IMR-90 (cell line): ENCODE results near the gene EPAS1. TPM values are rescaled to one million over a fixed set of nuclear protein-coding genes. Genes with fewer than 3 reads are reported as not detected.

ENCODE experiments used
- ATAC-seq: fragments of 200-7000 bp; cut with Tn5 transposase; 2 replicates; pipeline ENCODE4 v1.9.1; 2020; ENCODE audit warnings: low read depth, mild to moderate bottlenecking, moderate library complexity
- BruUV-seq: library from RNA; stranded (reverse); fragments of 400-500 nt; replicated peaks from 2 replicates; lab custom pipeline; 2021; lab: Mats Ljungman, UMichigan
- CTCF ChIA-PET: fragments of 300-600 bp; formaldehyde crosslinking; extraction: SDS; loops from one replicate; lab custom pipeline; 2021; ENCODE audit warnings: antibody characterized with exemption; lab: Yijun Ruan, JAX
- POLR2A ChIA-PET: fragments of 300-600 bp; sonication (Branson Sonifier 250); formaldehyde crosslinking; loops from one replicate; lab custom pipeline; 2022; ENCODE audit warnings: antibody characterized with exemption; ENCODE audit not compliant: unreplicated experiment; lab: Charles Lee
- DNase-seq: peaks from one replicate; pipeline ENCODE4 v3.0.0; 2013
- H2AFZ ChIP-seq: replicated peaks from 2 replicates; pipeline ENCODE3; 2013; ENCODE audit warnings: low read length, mild to moderate bottlenecking; ENCODE audit not compliant: poor library complexity
- H2AK5ac ChIP-seq: 2 replicates; pipeline ENCODE4 v1.6.1; 2013; ENCODE audit warnings: low read depth, low read length, inconsistent platforms
- H2AK9ac ChIP-seq: replicated peaks from 2 replicates; pipeline ENCODE3; 2013; ENCODE audit warnings: mild to moderate bottlenecking, low read depth, low read length, moderate library complexity; ENCODE audit not compliant: poor library complexity
- H2BK120ac ChIP-seq: 2 replicates; pipeline ENCODE4 v1.6.1; 2013; ENCODE audit warnings: low read depth, low read length, inconsistent platforms
- H2BK15ac ChIP-seq: 3 replicates; pipeline ENCODE4 v1.6.1; 2013; ENCODE audit warnings: low read depth, low read length, inconsistent platforms
- H2BK20ac ChIP-seq: 2 replicates; pipeline ENCODE4 v1.6.1; 2013; ENCODE audit warnings: low read depth, mild to moderate bottlenecking, inconsistent platforms, low read length, moderate library complexity
- H2BK5ac ChIP-seq: 2 replicates; pipeline ENCODE4 v1.6.1; 2013; ENCODE audit warnings: mild to moderate bottlenecking, low read depth, low read length, inconsistent platforms; ENCODE audit not compliant: poor library complexity, severe bottlenecking
- H3K14ac ChIP-seq: replicated peaks from 2 replicates; pipeline ENCODE4 v1.6.1; 2013; ENCODE audit warnings: low read depth, low read length, inconsistent platforms
- H3K18ac ChIP-seq: 2 replicates; pipeline ENCODE4 v1.6.1; 2013; ENCODE audit warnings: low read depth, low read length, control low read depth
- H3K23ac ChIP-seq: 2 replicates; pipeline ENCODE4 v1.6.1; 2013; ENCODE audit warnings: low read depth, low read length, inconsistent platforms
- H3K27ac ChIP-seq: 2 replicates; pipeline ENCODE4 v1.5.1; 2013; ENCODE audit warnings: mild to moderate bottlenecking, control low read depth, low read length; ENCODE audit not compliant: insufficient read depth
- H3K27me3 ChIP-seq: 2 replicates; pipeline ENCODE4 v1.6.1; 2013; ENCODE audit warnings: low read length; ENCODE audit not compliant: control insufficient read depth, insufficient read depth
- H3K36me3 ChIP-seq: 2 replicates; pipeline ENCODE4 v1.6.1; 2013; ENCODE audit warnings: low read length, mixed read lengths; ENCODE audit not compliant: control insufficient read depth, insufficient read depth
- H3K4ac ChIP-seq: 2 replicates; pipeline ENCODE4 v1.6.1; 2013; ENCODE audit warnings: low read depth, low read length, inconsistent platforms
- H3K4me1 ChIP-seq: 2 replicates; pipeline ENCODE4 v1.6.1; 2013; ENCODE audit warnings: low read length, mixed read lengths; ENCODE audit not compliant: control insufficient read depth, insufficient read depth
- H3K4me2 ChIP-seq: 2 replicates; pipeline ENCODE4 v1.6.1; 2013; ENCODE audit warnings: low read depth, mild to moderate bottlenecking, control low read depth, low read length, moderate library complexity
- H3K4me3 ChIP-seq: 2 replicates; pipeline ENCODE4 v1.5.1; 2013; ENCODE audit warnings: low read depth, mild to moderate bottlenecking, control low read depth, low read length, moderate library complexity; ENCODE audit not compliant: insufficient read depth
- H3K56ac ChIP-seq: 2 replicates; pipeline ENCODE4 v1.6.1; 2013; ENCODE audit warnings: low read length, inconsistent platforms; ENCODE audit not compliant: insufficient read depth; ENCODE audit errors: extremely low read depth
- H3K79me1 ChIP-seq, 2 experiments: 2 replicates each; pipeline ENCODE4 v1.6.1; 2013; ENCODE audit warnings: low read length in 2 of 2, inconsistent platforms in 1 of 2, low read depth in 1 of 2
- H3K9ac ChIP-seq: 2 replicates; pipeline ENCODE4 v1.6.1; 2013; ENCODE audit warnings: low read depth, low read length, control low read depth
- H3K9me1 ChIP-seq: 2 replicates; pipeline ENCODE4 v1.6.1; 2013; ENCODE audit warnings: low read length, inconsistent platforms; ENCODE audit not compliant: insufficient read depth
- H3K9me3 ChIP-seq: 2 replicates; pipeline ENCODE4 v1.6.1; 2013; ENCODE audit warnings: low read length; ENCODE audit not compliant: control insufficient read depth, insufficient read depth
- H4K20me1 ChIP-seq: 2 replicates; pipeline ENCODE4 v1.6.1; 2013; ENCODE audit warnings: low read length, inconsistent platforms; ENCODE audit not compliant: insufficient read depth
- H4K5ac ChIP-seq: 2 replicates; pipeline ENCODE4 v1.6.1; 2013; ENCODE audit warnings: mild to moderate bottlenecking, low read depth, low read length, control low read depth
- H4K8ac ChIP-seq, 2 experiments: 2 replicates each; pipeline ENCODE4 v1.6.1; 2013; ENCODE audit warnings: low read depth in 2 of 2, low read length in 2 of 2, control low read depth in 1 of 2, inconsistent platforms in 1 of 2
- H4K91ac ChIP-seq: 2 replicates; pipeline ENCODE4 v1.6.1; 2013; ENCODE audit warnings: low read depth, low read length, inconsistent platforms; ENCODE audit not compliant: insufficient read depth
- BHLHE40 ChIP-seq: fragments of 150-350 bp; IDR thresholded peaks from 2 replicates; pipeline ENCODE4 v1.6.1; 2016; ENCODE audit warnings: mild to moderate bottlenecking, low read depth, low read length
- CEBPB ChIP-seq: IDR thresholded peaks from 2 replicates; pipeline ENCODE4 v1.6.1; 2012; ENCODE audit warnings: low read depth, low read length, improper control_type of control experiment
- CHD1 ChIP-seq: IDR thresholded peaks from 2 replicates; pipeline ENCODE4 v1.6.1; 2012; ENCODE audit warnings: low read depth, low read length, improper control_type of control experiment
- CTCF ChIP-seq: conservative IDR thresholded peaks from 2 replicates; pipeline ENCODE4 v1.5.1; 2012; ENCODE audit warnings: mild to moderate bottlenecking, low read depth, low read length, improper control_type of control experiment
- ELK1 ChIP-seq: fragments of 150-350 bp; IDR thresholded peaks from 2 replicates; pipeline ENCODE4 v1.6.1; 2016; ENCODE audit warnings: low read depth, mild to moderate bottlenecking, low read length, moderate library complexity, borderline replicate concordance
- FOS ChIP-seq: fragments of 150-350 bp; IDR thresholded peaks from 2 replicates; pipeline ENCODE4 v1.6.1; 2016; ENCODE audit warnings: low read depth, low read length
- MAFK ChIP-seq: IDR thresholded peaks from 2 replicates; pipeline ENCODE4 v1.6.1; 2012; ENCODE audit warnings: low read depth, low read length, improper control_type of control experiment
- MAZ ChIP-seq: IDR thresholded peaks from 2 replicates; pipeline ENCODE4 v1.6.1; 2012; ENCODE audit warnings: low read depth, mild to moderate bottlenecking, low read length, improper control_type of control experiment, moderate library complexity, borderline replicate concordance
- MXI1 ChIP-seq: IDR thresholded peaks from 2 replicates; pipeline ENCODE4 v1.6.1; 2012; ENCODE audit warnings: low read depth, mild to moderate bottlenecking, low read length, moderate library complexity, borderline replicate concordance
- NFE2L2 ChIP-seq: fragments of 150-350 bp; IDR thresholded peaks from 2 replicates; pipeline ENCODE4 v1.6.1; 2016; ENCODE audit warnings: low read depth, mild to moderate bottlenecking, low read length
- POLR2A ChIP-seq: IDR thresholded peaks from 2 replicates; pipeline ENCODE4 v1.6.1; 2012; ENCODE audit warnings: mild to moderate bottlenecking, low read depth, low read length
- RAD21 ChIP-seq: IDR thresholded peaks from 2 replicates; pipeline ENCODE4 v1.6.1; 2012; ENCODE audit warnings: low read length, improper control_type of control experiment
- RCOR1 ChIP-seq: IDR thresholded peaks from 2 replicates; pipeline ENCODE4 v1.6.1; 2012; ENCODE audit warnings: mild to moderate bottlenecking, low read length, improper control_type of control experiment; ENCODE audit not compliant: insufficient replicate concordance
- RFX5 ChIP-seq: IDR thresholded peaks from 2 replicates; pipeline ENCODE4 v1.8.0; 2012; ENCODE audit warnings: low read depth, mild to moderate bottlenecking, low read length, moderate library complexity
- SMC3 ChIP-seq: fragments of 150-350 bp; IDR thresholded peaks from 2 replicates; pipeline ENCODE4 v1.6.1; 2016; ENCODE audit warnings: low read depth, mild to moderate bottlenecking, antibody characterized with exemption, low read length, moderate library complexity
- USF2 ChIP-seq: fragments of 150-350 bp; IDR thresholded peaks from 2 replicates; pipeline ENCODE4 v1.6.1; 2017; ENCODE audit warnings: mild to moderate bottlenecking, antibody characterized with exemption, low read length, low read depth
- WGBS, 2 experiments: methylation state at CpG; one replicate each; pipeline versions ENCODE4 v1.1.5 to v1.1.7; 2013; ENCODE audit warnings: missing lambda C conversion rate in 2 of 2; ENCODE audit not compliant: insufficient read length in 1 of 2; ENCODE audit errors: extremely low coverage in 2 of 2; 5-methylcytosine and 5-hydroxymethylcytosine counted together
- dilution Hi-C: fragments of 300-500 bp; cut with HindIII; formaldehyde crosslinking; loops from one replicate; pipeline ENCODE4 v1.14.3; 2018; ENCODE audit warnings: low sequenced_read_pairs; ENCODE audit not compliant: unreplicated experiment
- in situ Hi-C: fragments of 300-500 bp; cut with MboI; formaldehyde crosslinking; loops from 3 replicates; pipeline ENCODE4 v1.14.3; 2019; ENCODE audit warnings: low sequenced_read_pairs, inconsistent platforms, mixed read lengths
- intact Hi-C: fragments of 100-400 bp; cut with micrococcal nuclease; formaldehyde crosslinking; loops from 2 replicates; pipeline ENCODE4 v1.10.0; 2022
- polyA plus RNA-seq, 3 experiments: library from polyadenylated mRNA; depleted of rRNA; stranded (reverse); fragments of >200 nt; gene quantifications; 2 replicates each; pipeline ENCODE4 v1.2.3, GENCODE V29; 2012; ENCODE audit warnings: low replicate concordance in 1 of 3
- total RNA-seq: library from RNA; depleted of rRNA; stranded (reverse); fragments of >200 nt; gene quantifications from 2 replicates; pipeline ENCODE4 v1.2.3, GENCODE V29; 2012

EPAS1 gene
- total and polyA plus RNA-seq, 2 of the 4 experiments (the other 2 are of a cell fraction): 40.7 to 120 TPM

- CTCF ChIA-PET: no interaction called here
- peaks cover 9% of the 10 kb centered on the region for H3K4me1 ChIP-seq
Measured at GRCh38 chr2:46368401-46368800, 71.2 kb downstream of the EPAS1 start.

More at GRCh38 chr2:46368401-46368800, 71.2 kb downstream of the EPAS1 start:
- H3K4me3 ChIP-seq: no peak overlapping the region
- in situ Hi-C loops: loop anchor here (25.0 kb wide), 1 partner anchor 356 kb away; no protein-coding TSS in a partner anchor
- DNase-seq (no peak), ATAC-seq (no peak)
- H4K91ac ChIP-seq: no peak overlapping the region
- no peak overlapping the region for H3K9ac ChIP-seq
- H3K9me3 ChIP-seq: no peaks in the 10 kb centered on the region
- H4K8ac ChIP-seq: no peak overlapping the region
- H3K4me2 ChIP-seq: no peak overlapping the region
- H4K20me1 ChIP-seq: peaks cover 17% of the 10 kb centered on the region; the same call in 1 of the 2 replicates
- TF ChIP-seq MAFK (no peak), NFE2L2 (no peak), MAZ (no peak), MXI1 (no peak), CTCF (no peak), ELK1 (no peak), USF2 (no peak), RFX5 (no peak), BHLHE40 (no peak), RAD21 (no peak), RCOR1 (no peak), CHD1 (no peak), SMC3 (no peak), CEBPB (no peak), POLR2A (no peak), FOS (no peak)
- H2BK15ac ChIP-seq: no peak overlapping the region
- no peak overlapping the region for H2AK5ac ChIP-seq
- H3K14ac ChIP-seq: no peak overlapping the region
- intact Hi-C loops: no loop called here
- H2AK9ac ChIP-seq: no peak overlapping the region
- no peak overlapping the region for H3K27ac ChIP-seq
- H2BK120ac ChIP-seq: no peak overlapping the region
- H4K5ac ChIP-seq: no peak overlapping the region
- no peak overlapping the region for H2BK20ac ChIP-seq
- H3K18ac ChIP-seq: no peak overlapping the region
- peaks cover 26 to 65% of the 10 kb centered on the region in 2 experiments for H3K79me1 ChIP-seq
- POLR2A ChIA-PET: no interaction called here
- 100% methylated on average over 1 of the region's 2 CpGs; no CpG with 5 or more reads in 1 of the 2 experiments for WGBS, 2 experiments
- H3K56ac ChIP-seq: no peak overlapping the region
- no peak overlapping the region for H3K4ac ChIP-seq
- no TSS peak for BruUV-seq
- no peak overlapping the region for H2BK5ac ChIP-seq
- no peaks in the 10 kb centered on the region for H3K27me3 ChIP-seq
- no peak overlapping the region for H2AFZ ChIP-seq
- H3K9me1 ChIP-seq: peaks cover 14% of the 10 kb centered on the region; the same call in 1 of the 2 replicates
- dilution Hi-C loops: no loop called here
- no peak overlapping the region for H3K23ac ChIP-seq
- H3K36me3 ChIP-seq: peaks cover 57% of the 10 kb centered on the region
